Activated CD8-positive, alpha-beta memory T cell treated with anti-CD3 and anti-CD28 coated beads, Interleukin-2, amount 50 U/mL, for 24 hours (primary cell): Measurements from ENCODE around the gene CLEC16A.

Experiments used
- DNase-seq: peaks from one replicate; pipeline ENCODE4 v3.0.0-alpha.2; 2020; ENCODE audit errors: extremely low read depth

The CLEC16A gene

GRCh38 chr16:11141409-11142260 is 197.3 kb downstream of the CLEC16A start:
- no peak for DNase-seq

GRCh38 chr16:11142261-11142630 is 197.9 kb downstream of the CLEC16A start:
- DNase-seq, result no peak

- no peak for DNase-seq
Measured at GRCh38 chr16:11142951-11143350, 198.6 kb downstream of the CLEC16A start.

- DNase-seq, result no peak
Measured at GRCh38 chr16:11143372-11144035, 199.1 kb downstream of the CLEC16A start.

GRCh38 chr16:11144122-11144521 is 199.8 kb downstream of the CLEC16A start:
- no peak for DNase-seq

- no peak for DNase-seq
Measured at GRCh38 chr16:11145173-11145818, 200.9 kb downstream of the CLEC16A start.

- no peak for DNase-seq
Measured at GRCh38 chr16:11145819-11146211, 201.5 kb downstream of the CLEC16A start.

GRCh38 chr16:11147033-11147753 is 202.8 kb downstream of the CLEC16A start:
- no peak for DNase-seq

- DNase-seq, result no peak
Measured at GRCh38 chr16:11147754-11148444, 203.5 kb downstream of the CLEC16A start.

GRCh38 chr16:11149011-11149616 is 204.8 kb downstream of the CLEC16A start:
- DNase-seq, result no peak

- DNase-seq, result no peak
Measured at GRCh38 chr16:11150190-11150589, 205.8 kb downstream of the CLEC16A start.

GRCh38 chr16:11151156-11151884 is 207.0 kb downstream of the CLEC16A start:
- DNase-seq, result no peak

GRCh38 chr16:11151885-11152629 is 207.7 kb downstream of the CLEC16A start:
- DNase-seq, result no peak

GRCh38 chr16:11152677-11153331 is 208.4 kb downstream of the CLEC16A start:
- no peak for DNase-seq

- DNase-seq, result no peak
Measured at GRCh38 chr16:11155284-11155806, 211.0 kb downstream of the CLEC16A start.

GRCh38 chr16:11156401-11156800 is 212.0 kb downstream of the CLEC16A start:
- no peak for DNase-seq

- no peak for DNase-seq
Measured at GRCh38 chr16:11157143-11157542, 212.8 kb downstream of the CLEC16A start.

- no peak for DNase-seq
Measured at GRCh38 chr16:11158018-11158417, 213.7 kb downstream of the CLEC16A start.

GRCh38 chr16:11159282-11159681 is 214.9 kb downstream of the CLEC16A start:
- DNase-seq, result no peak
